Caco-2 (cell line): ENCODE measurements around the gene SLC39A6. TPM values are rescaled to one million over a fixed set of nuclear protein-coding genes. Genes with fewer than 3 reads are reported as not detected.
A peak's percentile ranks its signal among the peaks of the same experiment; 100 is the strongest.
"Not testable (repeated sequence)": the region's sequence is repeated elsewhere in the genome, so short reads cannot be mapped to it uniquely, and the experiment has no call there.

Experiments used
- BruUV-seq: library from RNA; stranded (reverse); fragments of 400-500 nt; replicated peaks from 2 replicates; lab custom pipeline; 2021; lab: Mats Ljungman, UMichigan
- CTCF ChIA-PET: fragments of 300-600 bp; sonication (Branson Sonifier 250); formaldehyde crosslinking; loops from one replicate; lab custom pipeline; 2022; ENCODE audit warnings: antibody characterized with exemption; lab: Charles Lee
- POLR2A ChIA-PET: fragments of 300-600 bp; sonication (Branson Sonifier 250); formaldehyde crosslinking; loops from one replicate; lab custom pipeline; 2022; ENCODE audit warnings: antibody characterized with exemption; lab: Charles Lee
- DNase-seq, 2 experiments: peaks; one replicate each; pipeline versions ENCODE4 v3.0.0 to v3.0.0-alpha.2; 2020 to 2022
- H3K27me3 ChIP-seq: replicated peaks from 2 replicates; pipeline ENCODE4 v1.6.0; 2011; ENCODE audit warnings: low read length; ENCODE audit not compliant: control insufficient read depth, insufficient read depth
- H3K36me3 ChIP-seq: 2 replicates; pipeline ENCODE4 v1.5.1; 2011; ENCODE audit warnings: low read length; ENCODE audit not compliant: control insufficient read depth, insufficient read depth
- H3K4me1 ChIP-seq: fragments of 250-450 bp; sonication (Bioruptor Pico); 2 replicates; pipeline ENCODE4 v1.5.1; 2020; ENCODE audit warnings: mild to moderate bottlenecking
- H3K4me3 ChIP-seq: 2 replicates; pipeline ENCODE4 v1.5.1; 2011; ENCODE audit warnings: low read depth, mild to moderate bottlenecking, control low read depth, low read length
- H3K9me3 ChIP-seq: fragments of 250-450 bp; sonication (Bioruptor Pico); 2 replicates; pipeline ENCODE4 v1.5.1; 2020; ENCODE audit warnings: mild to moderate bottlenecking, moderate library complexity
- H3K27ac Mint-ChIP-seq: one replicate; pipeline ENCODE4 v1.8.0; 2022; ENCODE audit warnings: mixed read lengths; ENCODE audit not compliant: unreplicated experiment
- H3K27me3 Mint-ChIP-seq: one replicate; pipeline ENCODE4 v1.8.0; 2022; ENCODE audit warnings: mixed read lengths; ENCODE audit not compliant: insufficient read depth, unreplicated experiment
- H3K36me3 Mint-ChIP-seq: one replicate; pipeline ENCODE4 v1.8.0; 2022; ENCODE audit warnings: mild to moderate bottlenecking, mixed read lengths; ENCODE audit not compliant: insufficient read depth, unreplicated experiment
- H3K4me1 Mint-ChIP-seq: one replicate; pipeline ENCODE4 v1.8.0; 2022; ENCODE audit warnings: low read depth, mixed read lengths; ENCODE audit not compliant: unreplicated experiment
- H3K4me3 Mint-ChIP-seq: one replicate; pipeline ENCODE4 v1.8.0; 2022; ENCODE audit warnings: mild to moderate bottlenecking, moderate library complexity, mixed read lengths; ENCODE audit not compliant: unreplicated experiment
- H3K9me3 Mint-ChIP-seq: one replicate; pipeline ENCODE4 v1.8.0; 2022; ENCODE audit warnings: mixed read lengths; ENCODE audit not compliant: unreplicated experiment
- CTCF ChIP-seq, 2 experiments: fragments of 200-600 bp in 1 of 2; IDR thresholded peaks; 1 replicate in 1 of 2; 2 replicates in 1 of 2; pipeline versions ENCODE4 v1.5.1 to v1.8.0; 2011 to 2022; ENCODE audit warnings: antibody characterized with exemption in 1 of 2, control low read depth in 1 of 2, inconsistent platforms in 1 of 2, low read depth in 1 of 2, low read length in 1 of 2, mild to moderate bottlenecking in 1 of 2, moderate library complexity in 1 of 2; ENCODE audit not compliant: insufficient read depth in 1 of 2, severe bottlenecking in 1 of 2, unreplicated experiment in 1 of 2
- intact Hi-C: fragments of 100-400 bp; cut with micrococcal nuclease; formaldehyde crosslinking; loops from one replicate; pipeline ENCODE4 v1.10.0; 2022; ENCODE audit not compliant: unreplicated experiment
- total RNA-seq: library from RNA; stranded (reverse); gene quantifications from 2 replicates; pipeline ENCODE4 v1.2.3, GENCODE V29; 2022

Gene SLC39A6
- total RNA-seq, 1 experiment from 2014 or later = 19.5 TPM

GRCh38 chr18:36095936-36096519 is 33.1 kb downstream of the SLC39A6 start:
- no TSS peak for BruUV-seq
- POLR2A ChIA-PET = no interaction called here
- Mint-ChIP-seq H3K4me1 (no peaks in the 10 kb centered on the region), H3K36me3 (no peaks in the 10 kb centered on the region), H3K9me3 (no peaks in the 10 kb centered on the region), H3K27me3 (peaks cover 10% of the 10 kb centered on the region), H3K4me3 (no peak overlapping the region), H3K27ac (no peak overlapping the region)
- CTCF ChIA-PET = interaction anchor here (0.7 to 1.2 kb wide), 2 partner anchors 189 to 476 kb away, joined by 3 to 11 read pairs; no protein-coding TSS in a partner anchor
- TF ChIP-seq CTCF (IDR thresholded peaks at IDR 0.05; ENCODE audit: insufficient read depth in 1 of 2, low read depth in 1 of 2, low read length in 1 of 2, severe bottlenecking in 1 of 2, unreplicated experiment in 1 of 2) = peak in 1 of 2 experiments; percentile 24
- Histone ChIP-seq H3K4me1 (no peaks in the 10 kb centered on the region), H3K9me3 (no peaks in the 10 kb centered on the region), H3K27me3 (no peaks in the 10 kb centered on the region), H3K36me3 (no peaks in the 10 kb centered on the region), H3K4me3 (no peak overlapping the region)
- peak in 1 of 2 experiments; percentile 4 for DNase-seq
- intact Hi-C loops = loop anchor here (1.0 to 2.0 kb wide), 2 partner anchors 188 to 661 kb away; no protein-coding TSS in a partner anchor

GRCh38 chr18:36094431-36094830 is 34.7 kb downstream of the SLC39A6 start:
- no TSS peak for BruUV-seq
- intact Hi-C loops = loop anchor here (5.0 kb wide), 2 partner anchors 77 to 318 kb away; no protein-coding TSS in a partner anchor
- no peaks in the 10 kb centered on the region for H3K27me3 ChIP-seq
- H3K4me3 ChIP-seq = no peak overlapping the region
- no peak for TF ChIP-seq CTCF (IDR thresholded peaks at IDR 0.05; ENCODE audit: insufficient read depth in 1 of 2, low read depth in 1 of 2, low read length in 1 of 2, severe bottlenecking in 1 of 2, unreplicated experiment in 1 of 2)
- Mint-ChIP-seq H3K36me3 (no peaks in the 10 kb centered on the region), H3K9me3 (no peaks in the 10 kb centered on the region), H3K27me3 (peaks cover 10% of the 10 kb centered on the region), H3K27ac (no peak overlapping the region), H3K4me1 (no peaks in the 10 kb centered on the region), H3K4me3 (no peak overlapping the region)
- no peaks in the 10 kb centered on the region for H3K4me1 ChIP-seq
- no peaks in the 10 kb centered on the region for H3K9me3 ChIP-seq
- no peaks in the 10 kb centered on the region for H3K36me3 ChIP-seq
- DNase-seq = no peak
- CTCF ChIA-PET = interaction anchor here (0.7 kb wide), 2 partner anchors 181 to 482 kb away, joined by 3 read pairs; no protein-coding TSS in a partner anchor
- POLR2A ChIA-PET = no interaction called here

- H3K4me1 Mint-ChIP-seq = not testable (repeated sequence)
These were observed 37.0 kb downstream of the SLC39A6 start for GRCh38 chr18:36092116-36092515.

More at GRCh38 chr18:36092116-36092515, 37.0 kb downstream of the SLC39A6 start:
- H3K27me3 ChIP-seq, H3K9me3 Mint-ChIP-seq, H3K4me1 ChIP-seq, H3K36me3 Mint-ChIP-seq, DNase-seq, H3K27ac Mint-ChIP-seq, H3K4me3 Mint-ChIP-seq, CTCF ChIA-PET, H3K9me3 ChIP-seq, POLR2A ChIA-PET, H3K4me3 ChIP-seq, BruUV-seq, H3K36me3 ChIP-seq: not testable (repeated sequence)
- peaks cover 10% of the 10 kb centered on the region for H3K27me3 Mint-ChIP-seq
- intact Hi-C loops = loop anchor here (5.0 kb wide), 2 partner anchors 75 to 320 kb away; no protein-coding TSS in a partner anchor
